ENCODE measurements around the gene HOXC10. TPM values are rescaled to one million over a fixed set of nuclear protein-coding genes. Genes with fewer than 3 reads are reported as not detected.
A peak's percentile ranks its signal among the peaks of the same experiment; 100 is the strongest.

The HOXC10 gene
- polyA plus RNA-seq, 1 donor (not counting 4 experiments of a cell fraction or from before 2014, with no cell fraction given), result 14.1 TPM

DNA sequence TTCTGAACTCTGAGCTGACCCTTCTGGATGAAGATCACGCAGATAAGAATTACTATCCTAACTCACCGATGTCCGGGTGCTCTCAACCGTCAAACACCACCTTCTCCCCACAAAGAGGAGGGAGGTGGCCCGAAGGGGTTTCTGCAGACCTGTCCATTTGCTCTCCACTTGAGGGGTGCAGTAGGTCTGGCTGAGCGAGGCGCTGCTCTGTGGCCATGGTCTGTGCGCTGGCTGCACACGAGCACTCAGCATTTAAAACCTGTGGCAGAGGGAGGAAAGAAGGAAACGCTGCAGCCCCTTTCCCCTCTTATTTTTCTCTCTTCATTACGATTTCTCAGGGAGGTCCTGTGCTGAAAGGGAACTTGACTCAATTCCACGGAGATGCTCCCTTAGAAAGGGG, 47.8 kb upstream of the HOXC10 start:
- dilution Hi-C loops (cut with MboI; ENCODE audit: extremely low pct_ligation_motif_present, low sequenced_read_pairs), result loop anchor here (25.0 kb wide), 1 partner anchor 175 kb away; the partner anchor contains the start of gene CISTR
- DNase-seq (ENCODE audit: low read depth, low spot score) (no peak), FAIRE-seq (no peak)
- Histone ChIP-seq H2AFZ (ENCODE audit: control insufficient read depth, low read length) (no peak overlapping the region), H3K27ac (ENCODE audit: control insufficient read depth, insufficient read depth, low read length) (no peak overlapping the region), H3K79me2 (ENCODE audit: control insufficient read depth, insufficient read depth, low read length) (peaks cover 17% of the 10 kb centered on the region), H3K4me1 (ENCODE audit: control insufficient read depth, extremely low read depth, insufficient read depth, low read length) (peaks cover 18% of the 10 kb centered on the region), H4K20me1 (ENCODE audit: control insufficient read depth, extremely low read depth, insufficient read depth, low read length) (no peaks in the 10 kb centered on the region), H3K36me3 (ENCODE audit: control insufficient read depth in 2 of 2, extremely low read depth in 1 of 2, insufficient read depth in 2 of 2, low read length in 2 of 2) (no peaks in the 10 kb centered on the region), H3K9ac (ENCODE audit: control insufficient read depth, extremely low read depth, insufficient read depth, low read length) (no peak overlapping the region), H3K9me3 (ENCODE audit: control insufficient read depth, low read depth, low read length) (no peaks in the 10 kb centered on the region), H3K27me3 (ENCODE audit: control insufficient read depth, extremely low read depth, insufficient read depth, low read length) (peaks cover 33% of the 10 kb centered on the region), H3K4me2 (ENCODE audit: control insufficient read depth, extremely low read depth, insufficient read depth, low read depth, low read length) (no peak overlapping the region), H3K4me3 (ENCODE audit: control insufficient read depth in 2 of 3, extremely low read depth in 1 of 3, insufficient read depth in 2 of 3, low read depth in 1 of 3, low read length in 3 of 3) (no peak overlapping the region), H3K9me1 (ENCODE audit: control insufficient read depth, extremely low read depth, insufficient read depth, low read length) (no peaks in the 10 kb centered on the region)
- no peak for TF ChIP-seq EZH2 (IDR thresholded peaks at IDR 0.05; ENCODE audit: low read length)
- TF ChIP-seq, protein P1, sequence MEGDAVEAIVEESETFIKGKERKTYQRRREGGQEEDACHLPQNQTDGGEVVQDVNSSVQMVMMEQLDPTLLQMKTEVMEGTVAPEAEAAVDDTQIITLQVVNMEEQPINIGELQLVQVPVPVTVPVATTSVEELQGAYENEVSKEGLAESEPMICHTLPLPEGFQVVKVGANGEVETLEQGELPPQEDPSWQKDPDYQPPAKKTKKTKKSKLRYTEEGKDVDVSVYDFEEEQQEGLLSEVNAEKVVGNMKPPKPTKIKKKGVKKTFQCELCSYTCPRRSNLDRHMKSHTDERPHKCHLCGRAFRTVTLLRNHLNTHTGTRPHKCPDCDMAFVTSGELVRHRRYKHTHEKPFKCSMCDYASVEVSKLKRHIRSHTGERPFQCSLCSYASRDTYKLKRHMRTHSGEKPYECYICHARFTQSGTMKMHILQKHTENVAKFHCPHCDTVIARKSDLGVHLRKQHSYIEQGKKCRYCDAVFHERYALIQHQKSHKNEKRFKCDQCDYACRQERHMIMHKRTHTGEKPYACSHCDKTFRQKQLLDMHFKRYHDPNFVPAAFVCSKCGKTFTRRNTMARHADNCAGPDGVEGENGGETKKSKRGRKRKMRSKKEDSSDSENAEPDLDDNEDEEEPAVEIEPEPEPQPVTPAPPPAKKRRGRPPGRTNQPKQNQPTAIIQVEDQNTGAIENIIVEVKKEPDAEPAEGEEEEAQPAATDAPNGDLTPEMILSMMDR (optimal IDR thresholded peaks at IDR 0.05 in 1 of 3, IDR thresholded peaks at IDR 0.05 in 1 of 3, conservative IDR thresholded peaks at IDR 0.05 in 1 of 3; ENCODE audit: extremely low read depth in 1 of 3, insufficient read depth in 2 of 3, low read length in 3 of 3), result no peak

DNA sequence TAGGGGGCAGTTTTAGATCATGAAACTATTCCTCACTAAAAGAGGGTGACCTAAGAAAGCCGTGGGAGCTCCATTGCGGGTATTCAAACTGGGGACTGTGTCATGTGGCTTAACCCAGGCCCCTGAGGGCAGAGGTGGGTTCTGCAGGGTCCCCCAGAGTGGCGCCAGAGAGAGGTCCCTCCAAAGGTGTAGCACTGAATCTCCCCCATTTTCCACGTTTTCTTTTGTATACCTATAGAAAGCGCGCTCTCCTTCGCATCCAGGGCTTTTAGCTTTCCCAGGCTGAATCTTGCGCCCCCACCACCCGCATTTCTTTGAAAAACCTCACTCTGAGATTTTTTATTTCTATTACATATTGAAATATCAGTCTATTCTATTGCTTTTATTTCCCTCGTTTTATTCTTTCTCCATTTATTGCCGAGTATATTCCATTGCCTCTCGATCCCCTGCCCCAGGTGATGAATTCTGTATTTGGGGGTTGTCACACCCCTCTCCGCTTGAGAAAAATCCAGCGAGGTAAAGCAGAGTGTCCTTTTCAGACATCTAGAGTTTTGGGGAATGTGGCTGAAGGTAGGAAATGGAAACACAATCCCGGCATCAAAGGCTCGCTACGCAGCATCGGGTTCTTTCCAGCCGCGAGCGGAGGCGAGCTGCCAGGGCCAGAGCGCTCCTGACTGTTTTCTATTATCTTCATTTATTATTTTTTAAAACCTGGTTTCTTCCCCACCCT, 47.2 kb upstream of the HOXC10 start:
- DNase-seq (ENCODE audit: low read depth, low spot score) (no peak), FAIRE-seq (no peak)
- Histone ChIP-seq H3K4me2 (ENCODE audit: control insufficient read depth, extremely low read depth, insufficient read depth, low read depth, low read length) (peak overlapping the region; percentile 83), H3K9ac (ENCODE audit: control insufficient read depth, extremely low read depth, insufficient read depth, low read length) (peak overlapping the region; percentile 25), H3K9me1 (ENCODE audit: control insufficient read depth, extremely low read depth, insufficient read depth, low read length) (no peaks in the 10 kb centered on the region), H2AFZ (ENCODE audit: control insufficient read depth, low read length) (peak overlapping the region; percentile 36), H3K79me2 (ENCODE audit: control insufficient read depth, insufficient read depth, low read length) (peaks cover 17% of the 10 kb centered on the region), H3K4me1 (ENCODE audit: control insufficient read depth, extremely low read depth, insufficient read depth, low read length) (peaks cover 18% of the 10 kb centered on the region), H3K27me3 (ENCODE audit: control insufficient read depth, extremely low read depth, insufficient read depth, low read length) (peaks cover 30% of the 10 kb centered on the region), H4K20me1 (ENCODE audit: control insufficient read depth, extremely low read depth, insufficient read depth, low read length) (no peaks in the 10 kb centered on the region), H3K27ac (ENCODE audit: control insufficient read depth, insufficient read depth, low read length) (no peak overlapping the region), H3K36me3 (ENCODE audit: control insufficient read depth in 2 of 2, extremely low read depth in 1 of 2, insufficient read depth in 2 of 2, low read length in 2 of 2) (no peaks in the 10 kb centered on the region), H3K9me3 (ENCODE audit: control insufficient read depth, low read depth, low read length) (no peaks in the 10 kb centered on the region), H3K4me3 (ENCODE audit: control insufficient read depth in 2 of 3, extremely low read depth in 1 of 3, insufficient read depth in 2 of 3, low read depth in 1 of 3, low read length in 3 of 3) (peak overlapping the region; percentile 41 to 70 (median 58))
- dilution Hi-C loops (cut with MboI; ENCODE audit: extremely low pct_ligation_motif_present, low sequenced_read_pairs), result loop anchor here (25.0 kb wide), 1 partner anchor 175 kb away; the partner anchor contains the start of gene CISTR
- TF ChIP-seq, protein P1 (optimal IDR thresholded peaks at IDR 0.05 in 1 of 3, IDR thresholded peaks at IDR 0.05 in 1 of 3, conservative IDR thresholded peaks at IDR 0.05 in 1 of 3; ENCODE audit: extremely low read depth in 1 of 3, insufficient read depth in 2 of 3, low read length in 3 of 3), result no peak
- no peak for TF ChIP-seq EZH2 (IDR thresholded peaks at IDR 0.05; ENCODE audit: low read length)

Data from keratinocyte (primary cell).